MM.1S (cell line): Measurements from ENCODE around the gene TNS2.
A peak's percentile ranks its signal among the peaks of the same experiment; 100 is the strongest.

Experiments used
- DNase-seq: peaks from one replicate; pipeline ENCODE4 v3.0.0-alpha.2; 2015
- H2AFZ ChIP-seq: fragments of 300-600 bp; sonication (generic); 2 replicates; pipeline ENCODE4 v1.6.0; 2016; ENCODE audit warnings: antibody characterized with exemption, low read length
- H3F3A ChIP-seq: fragments of 300-600 bp; sonication (generic); 2 replicates; pipeline ENCODE4 v1.6.1; 2016; ENCODE audit warnings: mild to moderate bottlenecking, antibody characterized with exemption, low read length, moderate library complexity, mixed read lengths; ENCODE audit not compliant: insufficient read depth
- H3K27ac ChIP-seq: fragments of 300-600 bp; sonication (generic); 2 replicates; pipeline ENCODE4 v1.5.1; 2016; ENCODE audit warnings: mild to moderate bottlenecking, low read length
- H3K27me3 ChIP-seq: fragments of 300-600 bp; sonication (generic); replicated peaks from 2 replicates; pipeline ENCODE4 v1.6.0; 2016; ENCODE audit warnings: low read length; ENCODE audit not compliant: insufficient read depth
- H3K36me3 ChIP-seq: fragments of 300-600 bp; sonication (generic); replicated peaks from 2 replicates; pipeline ENCODE4 v1.6.1; 2016; ENCODE audit warnings: mild to moderate bottlenecking, low read length, mixed read lengths; ENCODE audit not compliant: insufficient read depth
- H3K4me1 ChIP-seq: fragments of 300-600 bp; sonication (generic); 2 replicates; pipeline ENCODE4 v1.6.1; 2016; ENCODE audit warnings: low read length, mixed read lengths
- H3K4me2 ChIP-seq: fragments of 300-600 bp; sonication (generic); 2 replicates; pipeline ENCODE4 v1.6.0; 2016; ENCODE audit warnings: low read depth, low read length
- H3K4me3 ChIP-seq: fragments of 300-600 bp; sonication (generic); 2 replicates; pipeline ENCODE4 v1.5.1; 2016; ENCODE audit warnings: low read length, mixed read lengths
- H3K79me2 ChIP-seq: fragments of 300-600 bp; sonication (generic); 2 replicates; pipeline ENCODE4 v1.6.1; 2016; ENCODE audit warnings: mixed run types, low read length, mixed read lengths
- H3K9ac ChIP-seq: fragments of 300-600 bp; sonication (generic); 2 replicates; pipeline ENCODE4 v1.6.1; 2016; ENCODE audit warnings: low read length, mixed read lengths
- H3K9me2 ChIP-seq: fragments of 300-600 bp; sonication (generic); replicated peaks from 2 replicates; pipeline ENCODE4 v1.6.1; 2016; ENCODE audit warnings: mild to moderate bottlenecking, low read length, mixed read lengths; ENCODE audit not compliant: insufficient read depth
- H3K9me3 ChIP-seq: fragments of 300-600 bp; sonication (generic); replicated peaks from 2 replicates; pipeline ENCODE4 v1.6.1; 2016; ENCODE audit warnings: mild to moderate bottlenecking, low read length, mixed read lengths; ENCODE audit not compliant: insufficient read depth
- H4K20me1 ChIP-seq: fragments of 300-600 bp; sonication (generic); 2 replicates; pipeline ENCODE4 v1.6.1; 2016; ENCODE audit warnings: mild to moderate bottlenecking, low read length, moderate library complexity, mixed read lengths; ENCODE audit not compliant: insufficient read depth
- CTCF ChIP-seq: fragments of 300-600 bp; sonication (generic); IDR thresholded peaks from 2 replicates; pipeline ENCODE4 v1.5.1; 2016; ENCODE audit warnings: antibody characterized with exemption, low read length, mixed read lengths
- EZH2 ChIP-seq: fragments of 300-600 bp; sonication (generic); optimal IDR thresholded peaks from 2 replicates; pipeline ENCODE3; 2017; ENCODE audit warnings: low read depth, mild to moderate bottlenecking, antibody characterized with exemption, low read length, mixed read lengths
- EZH2phosphoT487 ChIP-seq: fragments of 300-600 bp; sonication (generic); IDR thresholded peaks from 2 replicates; pipeline ENCODE4 v1.6.1; 2018; ENCODE audit warnings: antibody characterized with exemption, low read length

The TNS2 gene

GRCh38 chr12:53100466-53101151, 50.7 kb downstream of the TNS2 start:
- H3K27me3 ChIP-seq, result 0 out of 2 replicates have a peak, but pooled peaks cover 7% of the 10 kb centered on the region
- H4K20me1 ChIP-seq, result no peaks in the 10 kb centered on the region
- DNase-seq, result no peak
- H3K9ac ChIP-seq, result no peak overlapping the region
- H3K79me2 ChIP-seq, result no peaks in the 10 kb centered on the region
- H3K9me2 ChIP-seq, result no peaks in the 10 kb centered on the region
- no peak overlapping the region for H3K4me3 ChIP-seq
- H3F3A ChIP-seq, result peaks cover 27% of the 10 kb centered on the region
- H2AFZ ChIP-seq, result no peak overlapping the region
- no peak overlapping the region for H3K27ac ChIP-seq
- H3K36me3 ChIP-seq, result no peaks in the 10 kb centered on the region
- TF ChIP-seq EZH2 (no peak), CTCF (no peak), EZH2phosphoT487 (no peak)
- peaks cover 42% of the 10 kb centered on the region for H3K4me1 ChIP-seq
- no peak overlapping the region for H3K4me2 ChIP-seq
- no peaks in the 10 kb centered on the region for H3K9me3 ChIP-seq

- H2AFZ ChIP-seq, result no peak overlapping the region
- no peaks in the 10 kb centered on the region for H3K36me3 ChIP-seq
- peaks cover 27% of the 10 kb centered on the region for H3F3A ChIP-seq
- no peak overlapping the region for H3K9ac ChIP-seq
- H4K20me1 ChIP-seq, result no peaks in the 10 kb centered on the region
- no peak overlapping the region for H3K27ac ChIP-seq
- DNase-seq, result no peak
- H3K27me3 ChIP-seq, result 0 out of 2 replicates have a peak, but pooled peaks cover 7% of the 10 kb centered on the region
- H3K4me2 ChIP-seq, result no peak overlapping the region
- H3K9me3 ChIP-seq, result no peaks in the 10 kb centered on the region
- no peak overlapping the region for H3K4me3 ChIP-seq
- H3K79me2 ChIP-seq, result no peaks in the 10 kb centered on the region
- peaks cover 42% of the 10 kb centered on the region for H3K4me1 ChIP-seq
- TF ChIP-seq EZH2, result no peak
- TF ChIP-seq CTCF, result no peak
- TF ChIP-seq EZH2phosphoT487, result no peak
- no peaks in the 10 kb centered on the region for H3K9me2 ChIP-seq
These were observed 51.4 kb downstream of the TNS2 start for GRCh38 chr12:53101266-53101665.

DNA sequence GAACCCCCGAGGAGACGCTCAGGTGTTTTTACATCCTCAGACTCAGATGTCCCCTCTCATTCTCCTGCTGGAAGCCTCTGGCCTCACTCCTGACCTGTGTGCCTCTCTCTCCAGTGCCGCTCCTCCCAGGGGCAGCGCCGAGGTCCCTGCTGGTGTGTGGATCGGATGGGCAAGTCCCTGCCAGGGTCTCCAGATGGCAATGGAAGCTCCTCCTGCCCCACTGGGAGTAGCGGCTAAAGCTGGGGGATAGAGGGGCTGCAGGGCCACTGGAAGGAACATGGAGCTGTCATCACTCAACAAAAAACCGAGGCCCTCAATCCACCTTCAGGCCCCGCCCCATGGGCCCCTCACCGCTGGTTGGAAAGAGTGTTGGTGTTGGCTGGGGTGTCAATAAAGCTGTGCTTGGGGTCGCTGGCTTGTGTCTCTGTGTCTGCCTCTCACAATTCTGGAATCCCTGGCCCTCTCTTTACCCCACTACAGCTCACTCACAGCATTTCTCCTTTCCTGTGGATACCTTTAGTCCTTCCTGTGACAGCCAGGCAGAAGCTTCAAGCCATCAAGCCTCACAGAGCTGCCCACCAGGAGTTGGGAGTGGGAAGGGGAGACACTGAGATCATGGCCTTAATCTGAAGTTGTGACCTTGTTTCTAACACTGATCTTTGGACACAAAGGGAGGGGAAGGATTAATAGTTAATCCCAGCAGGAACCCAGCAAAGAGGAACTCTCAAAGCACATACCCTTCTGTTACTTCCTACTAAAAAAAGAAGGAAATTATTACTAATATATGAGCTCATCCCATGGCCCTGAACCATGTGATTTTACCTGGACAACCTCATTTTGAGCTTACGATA, 52.3 kb downstream of the TNS2 start:
- H3K27me3 ChIP-seq, result 0 out of 2 replicates have a peak, but pooled peaks cover 2% of the 10 kb centered on the region
- peak overlapping the region; percentile 69 for H2AFZ ChIP-seq
- H3K9me2 ChIP-seq, result no peaks in the 10 kb centered on the region
- TF ChIP-seq EZH2phosphoT487 (no peak), CTCF (no peak), EZH2 (no peak)
- no peaks in the 10 kb centered on the region for H4K20me1 ChIP-seq
- H3K79me2 ChIP-seq, result no peaks in the 10 kb centered on the region
- H3K9ac ChIP-seq, result peak overlapping the region; percentile 2; the same call in 1 of the 2 replicates
- DNase-seq, result peak; percentile 11
- peak overlapping the region; percentile 48 for H3K4me2 ChIP-seq
- no peaks in the 10 kb centered on the region for H3K9me3 ChIP-seq
- peaks cover 27% of the 10 kb centered on the region for H3F3A ChIP-seq
- no peaks in the 10 kb centered on the region for H3K36me3 ChIP-seq
- H3K4me1 ChIP-seq, result peaks cover 42% of the 10 kb centered on the region
- peak overlapping the region; percentile 73; the same call in 1 of the 2 replicates for H3K27ac ChIP-seq
- no peak overlapping the region for H3K4me3 ChIP-seq
